Activated naive CD8-positive, alpha-beta T cell (primary cell): ENCODE data around the gene IGSF8.

ENCODE experiments used
- H3K27ac Mint-ChIP-seq: one replicate; pipeline ENCODE4 v1.8.0; 2021; ENCODE audit warnings: mixed read lengths
- H3K27me3 Mint-ChIP-seq: one replicate; pipeline ENCODE4 v1.8.0; 2021; ENCODE audit warnings: mixed read lengths
- H3K36me3 Mint-ChIP-seq: one replicate; pipeline ENCODE4 v1.8.0; 2021; ENCODE audit warnings: mixed read lengths
- H3K4me1 Mint-ChIP-seq: one replicate; pipeline ENCODE4 v1.8.0; 2021; ENCODE audit warnings: low read depth, mixed read lengths
- H3K4me3 Mint-ChIP-seq: one replicate; pipeline ENCODE4 v1.8.0; 2021; ENCODE audit warnings: mild to moderate bottlenecking, mixed read lengths
- H3K9me3 Mint-ChIP-seq: one replicate; pipeline ENCODE4 v1.8.0; 2021; ENCODE audit warnings: low read depth, mixed read lengths

Gene IGSF8, protein sequence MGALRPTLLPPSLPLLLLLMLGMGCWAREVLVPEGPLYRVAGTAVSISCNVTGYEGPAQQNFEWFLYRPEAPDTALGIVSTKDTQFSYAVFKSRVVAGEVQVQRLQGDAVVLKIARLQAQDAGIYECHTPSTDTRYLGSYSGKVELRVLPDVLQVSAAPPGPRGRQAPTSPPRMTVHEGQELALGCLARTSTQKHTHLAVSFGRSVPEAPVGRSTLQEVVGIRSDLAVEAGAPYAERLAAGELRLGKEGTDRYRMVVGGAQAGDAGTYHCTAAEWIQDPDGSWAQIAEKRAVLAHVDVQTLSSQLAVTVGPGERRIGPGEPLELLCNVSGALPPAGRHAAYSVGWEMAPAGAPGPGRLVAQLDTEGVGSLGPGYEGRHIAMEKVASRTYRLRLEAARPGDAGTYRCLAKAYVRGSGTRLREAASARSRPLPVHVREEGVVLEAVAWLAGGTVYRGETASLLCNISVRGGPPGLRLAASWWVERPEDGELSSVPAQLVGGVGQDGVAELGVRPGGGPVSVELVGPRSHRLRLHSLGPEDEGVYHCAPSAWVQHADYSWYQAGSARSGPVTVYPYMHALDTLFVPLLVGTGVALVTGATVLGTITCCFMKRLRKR

GRCh38 chr1:160097911-160098851, at the start of gene IGSF8:
IGSF8 (minus strand) TSS chr1:160098619; CDS start chr1:160098472, 147 bp downstream.
- Mint-ChIP-seq H3K36me3 (no peaks in the 10 kb centered on the region), H3K9me3 (no peaks in the 10 kb centered on the region), H3K27ac (peak within 1 kb of the TSS; percentile 89), H3K4me1 (peaks cover 65% of the 10 kb centered on the region), H3K4me3 (peak within 1 kb of the TSS; percentile 88), H3K27me3 (no peaks in the 10 kb centered on the region)

- no peaks in the 10 kb centered on the region for H3K36me3 Mint-ChIP-seq
- H3K4me3 Mint-ChIP-seq = no peak overlapping the region
- no peaks in the 10 kb centered on the region for H3K27me3 Mint-ChIP-seq
- no peaks in the 10 kb centered on the region for H3K9me3 Mint-ChIP-seq
- H3K4me1 Mint-ChIP-seq = no peaks in the 10 kb centered on the region
- H3K27ac Mint-ChIP-seq = no peak overlapping the region
Observed at GRCh38 chr1:160148121-160148520, 49.7 kb upstream of the IGSF8 start.

DNA sequence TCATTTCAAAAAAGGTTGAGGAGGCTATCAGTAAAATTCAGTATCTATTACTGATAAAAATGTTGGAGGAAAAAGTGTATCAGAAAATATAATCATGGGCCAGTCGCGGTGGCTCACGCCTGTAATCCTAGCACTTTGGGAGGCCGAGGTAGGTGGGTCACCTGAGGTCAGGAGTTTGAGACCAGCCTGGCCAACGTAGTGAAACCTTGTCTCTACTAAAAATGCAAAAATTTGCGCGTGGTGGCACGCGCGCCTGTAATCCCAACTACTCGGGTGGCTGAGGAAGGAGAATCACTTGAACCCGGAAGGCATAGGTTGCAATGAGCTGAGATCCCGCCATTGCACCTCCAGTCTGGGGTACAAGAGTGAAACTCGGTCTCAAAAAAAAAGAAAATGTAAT, 47.7 kb upstream of the IGSF8 start:
- H3K4me1 Mint-ChIP-seq = no peaks in the 10 kb centered on the region
- H3K9me3 Mint-ChIP-seq = no peaks in the 10 kb centered on the region
- no peak overlapping the region for H3K4me3 Mint-ChIP-seq
- H3K27me3 Mint-ChIP-seq = no peaks in the 10 kb centered on the region
- no peak overlapping the region for H3K27ac Mint-ChIP-seq
- H3K36me3 Mint-ChIP-seq = no peaks in the 10 kb centered on the region

GRCh38 chr1:160144921-160145320, 46.5 kb upstream of the IGSF8 start:
- no peaks in the 10 kb centered on the region for H3K36me3 Mint-ChIP-seq
- H3K9me3 Mint-ChIP-seq = no peaks in the 10 kb centered on the region
- no peak overlapping the region for H3K27ac Mint-ChIP-seq
- H3K4me3 Mint-ChIP-seq = no peak overlapping the region
- no peaks in the 10 kb centered on the region for H3K4me1 Mint-ChIP-seq
- no peaks in the 10 kb centered on the region for H3K27me3 Mint-ChIP-seq

- Mint-ChIP-seq H3K27me3 (no peaks in the 10 kb centered on the region), H3K36me3 (no peaks in the 10 kb centered on the region), H3K9me3 (no peaks in the 10 kb centered on the region), H3K4me3 (no peak overlapping the region), H3K27ac (no peak overlapping the region), H3K4me1 (no peaks in the 10 kb centered on the region)
Observed at GRCh38 chr1:160143695-160144094, 45.3 kb upstream of the IGSF8 start.

DNA sequence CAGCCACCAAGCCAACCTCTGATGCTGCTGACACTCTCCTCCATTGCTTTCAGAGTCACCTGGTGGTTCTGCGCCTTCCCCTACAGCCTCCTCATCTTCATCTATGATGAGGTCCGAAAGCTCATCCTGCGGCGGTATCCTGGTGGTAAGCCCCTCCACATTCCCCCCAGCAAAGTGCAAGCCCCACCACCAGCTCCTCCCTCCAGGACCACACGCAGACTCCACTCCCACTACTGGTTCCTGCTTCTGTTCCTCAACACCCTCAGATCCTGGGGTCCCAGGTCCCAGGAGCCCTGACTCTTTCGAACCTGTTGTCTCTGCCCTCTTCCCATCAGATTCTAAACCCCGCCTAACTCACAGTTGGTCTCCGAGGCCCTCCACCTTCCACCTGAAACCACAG, 41.4 kb upstream of the IGSF8 start:
- no peak overlapping the region for H3K4me3 Mint-ChIP-seq
- H3K27me3 Mint-ChIP-seq = no peaks in the 10 kb centered on the region
- H3K4me1 Mint-ChIP-seq = no peaks in the 10 kb centered on the region
- H3K27ac Mint-ChIP-seq = no peak overlapping the region
- H3K9me3 Mint-ChIP-seq = no peaks in the 10 kb centered on the region
- H3K36me3 Mint-ChIP-seq = no peaks in the 10 kb centered on the region

DNA sequence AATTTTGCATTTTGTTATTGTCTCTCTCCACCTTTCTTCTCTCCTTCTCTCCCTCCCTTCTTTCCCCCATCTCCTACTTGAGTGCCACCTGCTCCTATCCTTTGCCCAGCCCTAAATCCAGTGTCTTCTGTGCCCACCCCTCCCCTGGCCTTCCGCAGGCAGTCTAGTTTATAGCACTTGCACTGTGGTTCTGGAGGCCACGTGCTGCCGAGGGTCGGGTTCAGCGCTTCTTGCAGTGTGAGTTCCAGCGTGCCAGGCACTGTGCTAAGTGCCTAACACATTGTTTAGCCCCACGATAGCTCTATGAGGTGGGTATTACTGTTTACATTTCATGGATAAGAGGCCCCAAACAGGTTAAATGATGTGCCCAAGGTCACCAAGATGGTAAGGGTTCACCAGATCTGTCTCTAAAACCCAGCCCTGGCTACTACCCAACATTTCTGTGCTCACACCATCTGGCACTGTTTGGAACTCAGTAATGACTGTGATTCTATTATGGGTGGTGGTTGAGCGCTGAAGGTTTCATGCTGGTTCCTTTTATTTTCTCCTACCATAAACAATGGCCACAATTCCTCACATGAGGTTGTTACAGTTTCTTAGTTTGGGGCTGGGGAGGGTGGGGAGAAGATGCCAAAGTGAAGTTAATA, 38.9 kb upstream of the IGSF8 start:
- H3K36me3 Mint-ChIP-seq = no peaks in the 10 kb centered on the region
- H3K27me3 Mint-ChIP-seq = no peaks in the 10 kb centered on the region
- H3K4me1 Mint-ChIP-seq = no peaks in the 10 kb centered on the region
- no peak overlapping the region for H3K4me3 Mint-ChIP-seq
- H3K27ac Mint-ChIP-seq = no peak overlapping the region
- H3K9me3 Mint-ChIP-seq = no peaks in the 10 kb centered on the region

DNA sequence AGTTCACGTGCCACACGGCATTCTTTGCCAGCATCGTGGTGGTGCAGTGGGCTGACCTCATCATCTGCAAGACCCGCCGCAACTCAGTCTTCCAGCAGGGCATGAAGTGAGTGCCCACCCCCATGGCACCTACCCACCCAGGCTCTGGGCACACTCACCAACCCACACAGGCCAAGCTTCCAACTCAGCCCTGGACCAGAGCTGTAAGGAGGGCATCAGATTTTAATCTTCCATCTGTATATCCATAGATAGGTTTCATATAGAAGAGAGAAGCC, 38.4 kb upstream of the IGSF8 start:
- Mint-ChIP-seq H3K36me3 (no peaks in the 10 kb centered on the region), H3K27ac (no peak overlapping the region), H3K4me1 (no peaks in the 10 kb centered on the region), H3K27me3 (no peaks in the 10 kb centered on the region), H3K9me3 (no peaks in the 10 kb centered on the region), H3K4me3 (no peak overlapping the region)

DNA sequence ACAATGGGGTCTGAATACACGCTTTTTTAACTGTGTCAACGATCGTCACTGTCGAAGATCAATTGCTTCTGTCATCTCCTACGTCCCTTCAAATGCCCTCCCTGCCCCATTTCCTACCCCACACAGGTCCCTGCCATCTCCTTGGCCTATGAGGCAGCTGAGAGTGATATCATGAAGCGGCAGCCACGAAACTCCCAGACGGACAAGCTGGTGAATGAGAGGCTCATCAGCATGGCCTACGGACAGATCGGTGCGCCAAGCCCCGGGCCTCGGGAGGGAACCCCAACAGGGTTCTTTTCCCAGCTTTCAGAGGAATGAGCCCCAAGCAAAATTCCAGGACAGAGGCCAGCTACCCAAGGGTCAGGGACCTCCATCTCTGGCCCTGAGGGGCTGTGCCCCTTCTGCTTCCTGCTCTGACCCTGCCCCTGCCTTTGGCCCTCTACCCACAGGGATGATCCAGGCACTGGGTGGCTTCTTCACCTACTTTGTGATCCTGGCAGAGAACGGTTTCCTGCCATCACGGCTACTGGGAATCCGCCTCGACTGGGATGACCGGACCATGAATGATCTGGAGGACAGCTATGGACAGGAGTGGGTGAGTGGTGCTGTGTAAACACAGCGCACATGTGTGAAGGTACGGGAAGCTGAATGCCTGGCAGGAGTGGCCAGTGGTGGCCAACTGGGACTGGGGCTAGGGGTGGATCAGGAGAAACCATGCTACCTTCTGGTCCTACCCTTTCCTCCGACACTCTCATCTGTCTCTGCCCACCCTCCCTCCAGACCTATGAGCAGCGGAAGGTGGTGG, 37.9 kb upstream of the IGSF8 start:
- Mint-ChIP-seq H3K9me3 (no peaks in the 10 kb centered on the region), H3K4me1 (no peaks in the 10 kb centered on the region), H3K36me3 (no peaks in the 10 kb centered on the region), H3K27ac (no peak overlapping the region), H3K4me3 (no peak overlapping the region), H3K27me3 (no peaks in the 10 kb centered on the region)

- no peaks in the 10 kb centered on the region for H3K9me3 Mint-ChIP-seq
- H3K27ac Mint-ChIP-seq = no peak overlapping the region
- no peaks in the 10 kb centered on the region for H3K36me3 Mint-ChIP-seq
- no peak overlapping the region for H3K4me3 Mint-ChIP-seq
- H3K4me1 Mint-ChIP-seq = no peaks in the 10 kb centered on the region
- no peaks in the 10 kb centered on the region for H3K27me3 Mint-ChIP-seq
Observed at GRCh38 chr1:160134791-160135572, 36.6 kb upstream of the IGSF8 start.

DNA sequence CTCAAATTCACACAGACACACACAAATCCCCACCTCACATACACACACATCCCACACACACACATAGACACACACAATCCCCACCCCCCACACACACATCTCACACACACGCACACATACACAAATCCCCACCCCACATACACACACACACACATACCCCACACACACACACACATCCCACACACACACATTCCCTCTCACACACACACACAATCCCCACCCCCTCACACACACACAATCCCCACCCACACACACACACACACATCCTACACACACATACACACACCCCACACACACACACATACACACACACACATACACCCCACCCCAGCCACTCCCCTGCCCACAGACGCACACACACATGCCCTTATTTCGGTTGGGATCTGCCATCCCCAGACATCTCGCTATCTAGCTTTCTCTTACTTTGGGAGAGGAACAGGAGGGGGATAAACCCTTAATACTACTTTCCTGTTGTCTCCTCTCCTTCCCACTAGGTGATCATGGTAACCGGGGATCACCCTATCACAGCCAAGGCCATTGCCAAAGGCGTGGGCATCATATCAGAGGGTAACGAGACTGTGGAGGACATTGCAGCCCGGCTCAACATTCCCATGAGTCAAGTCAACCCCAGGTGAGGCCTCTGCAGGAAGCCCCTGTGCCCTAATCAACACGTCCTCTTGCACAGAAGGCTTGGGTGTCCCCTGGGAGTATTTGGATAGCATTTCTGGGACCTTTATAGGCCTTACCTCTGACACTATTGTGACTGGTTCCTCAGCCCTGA, 35.8 kb upstream of the IGSF8 start:
- Mint-ChIP-seq H3K36me3 (no peaks in the 10 kb centered on the region), H3K4me1 (no peaks in the 10 kb centered on the region), H3K27ac (no peak overlapping the region), H3K4me3 (no peak overlapping the region), H3K27me3 (peaks cover 1% of the 10 kb centered on the region), H3K9me3 (no peaks in the 10 kb centered on the region)

DNA sequence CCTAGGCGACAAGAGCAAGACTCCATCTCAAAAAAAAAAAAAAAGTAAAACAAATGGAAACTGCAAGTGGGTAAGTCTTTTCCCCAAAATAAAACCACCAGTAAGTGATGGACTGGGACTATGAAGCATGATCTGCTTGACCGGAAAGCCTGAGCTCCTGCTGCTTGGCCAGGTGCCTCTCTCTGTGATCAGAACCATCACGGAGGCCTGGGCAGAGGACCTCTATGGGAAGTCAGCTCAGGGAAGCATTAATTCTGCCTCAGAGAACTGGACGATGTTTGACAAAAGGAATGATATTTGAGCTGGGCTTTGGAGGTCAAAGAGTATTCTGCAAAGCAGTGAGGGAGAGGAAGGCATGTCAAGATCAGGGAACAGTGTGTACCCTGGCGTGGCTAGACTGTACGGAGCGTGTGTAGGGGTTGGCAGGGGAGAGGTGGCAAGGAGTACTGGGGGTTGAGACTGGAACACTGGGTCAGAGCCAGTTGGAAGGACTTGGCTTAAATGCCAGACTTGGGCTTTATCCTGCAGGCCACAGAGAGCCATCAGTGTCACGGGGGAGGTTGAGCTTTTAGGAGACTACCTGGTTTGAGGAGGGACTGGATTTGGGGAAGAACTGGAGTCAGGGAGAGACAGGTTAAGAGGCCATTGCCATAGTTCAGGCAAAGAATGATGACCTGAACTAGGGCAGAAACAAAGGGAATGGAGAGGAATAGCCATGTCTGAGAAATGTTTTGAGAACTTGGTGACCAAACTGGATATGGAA, 33.6 kb upstream of the IGSF8 start:
- Mint-ChIP-seq H3K4me3 (no peak overlapping the region), H3K4me1 (no peaks in the 10 kb centered on the region), H3K36me3 (no peaks in the 10 kb centered on the region), H3K9me3 (no peaks in the 10 kb centered on the region), H3K27ac (no peak overlapping the region), H3K27me3 (peaks cover 1% of the 10 kb centered on the region)
